NB4 (cell line): Measurements from ENCODE around the gene CCL4.
"Not testable (repeated sequence)": the region's sequence is repeated elsewhere in the genome, so short reads cannot be mapped to it uniquely, and the experiment has no call there.

Source experiments
- DNase-seq: peaks from one replicate; pipeline ENCODE4 v3.0.0; 2010; ENCODE audit warnings: low read depth
- H3K4me3 ChIP-seq: one replicate; pipeline ENCODE4 v1.5.1; 2011; ENCODE audit warnings: mild to moderate bottlenecking, low read depth, low read length, moderate library complexity
- CTCF ChIP-seq: IDR thresholded peaks from one replicate; pipeline ENCODE4 v1.5.1; 2012; ENCODE audit warnings: low read depth, low read length
- MAX ChIP-seq: IDR thresholded peaks from 2 replicates; pipeline ENCODE4 v1.6.1; 2011; ENCODE audit warnings: low read depth, low read length
- MYC ChIP-seq: IDR thresholded peaks from 2 replicates; pipeline ENCODE4 v1.6.1; 2011; ENCODE audit warnings: low read depth, low read length
- POLR2A ChIP-seq: IDR thresholded peaks from 2 replicates; pipeline ENCODE4 v1.6.1; 2011; ENCODE audit warnings: mild to moderate bottlenecking; ENCODE audit not compliant: insufficient read length; ENCODE audit errors: extremely low read depth

The CCL4 gene

GRCh38 chr17:36088670-36089338 lies 14.8 kb upstream of the CCL4 start:
- no peak overlapping the region for H3K4me3 ChIP-seq
- TF ChIP-seq MYC, result no peak
- no peak for TF ChIP-seq CTCF
- TF ChIP-seq POLR2A, result no peak
- TF ChIP-seq MAX, result no peak

GRCh38 chr17:36089339-36089865 lies 14.2 kb upstream of the CCL4 start:
- no peak for DNase-seq
- no peak for TF ChIP-seq MYC
- TF ChIP-seq POLR2A, result no peak
- TF ChIP-seq CTCF, result no peak
- TF ChIP-seq MAX, result no peak
- no peak overlapping the region for H3K4me3 ChIP-seq

More at GRCh38 chr17:36088670-36089338, 14.8 kb upstream of the CCL4 start:
- no peak for DNase-seq

- no peak within 1 kb of the TSS for H3K4me3 ChIP-seq
- DNase-seq, result peak; percentile 87
These were observed 13.5 kb upstream of the CCL4 start, which contains the start of gene CCL3 for GRCh38 chr17:36089888-36090836. TSS of gene CCL3 (minus strand) at chr17:36090143. CDS start at chr17:36090058, 85 bp downstream.

GRCh38 chr17:36092230-36092629 lies 11.4 kb upstream of the CCL4 start:
- H3K4me3 ChIP-seq, result no peak overlapping the region
- TF ChIP-seq MAX (no peak), POLR2A (no peak), CTCF (no peak), MYC (no peak)
- no peak for DNase-seq

More at GRCh38 chr17:36089888-36090836, 13.5 kb upstream of the CCL4 start, which contains the start of gene CCL3:
- no peak for TF ChIP-seq MYC
- peak; percentile 4; the same call in 1 of the 2 replicates for TF ChIP-seq MAX

- DNase-seq, H3K4me3 ChIP-seq: not testable (repeated sequence)
These were observed 10.9 kb upstream of the CCL4 start for GRCh38 chr17:36092715-36093114.

GRCh38 chr17:36094232-36094631 lies 9.4 kb upstream of the CCL4 start:
- H3K4me3 ChIP-seq, result no peak overlapping the region
- TF ChIP-seq POLR2A, result no peak
- no peak for TF ChIP-seq MYC
- no peak for TF ChIP-seq MAX
- TF ChIP-seq CTCF, result no peak
- no peak for DNase-seq
